ENCODE results near the gene CREG1. TPM values are rescaled to one million over a fixed set of nuclear protein-coding genes. Genes with fewer than 3 reads are reported as not detected.
"Not testable (repeated sequence)": the region's sequence is repeated elsewhere in the genome, so short reads cannot be mapped to it uniquely, and the experiment has no call there.

Gene CREG1
- total and polyA plus RNA-seq, 4 donors, result 86.8 to 123 (median 95.8) TPM

DNA sequence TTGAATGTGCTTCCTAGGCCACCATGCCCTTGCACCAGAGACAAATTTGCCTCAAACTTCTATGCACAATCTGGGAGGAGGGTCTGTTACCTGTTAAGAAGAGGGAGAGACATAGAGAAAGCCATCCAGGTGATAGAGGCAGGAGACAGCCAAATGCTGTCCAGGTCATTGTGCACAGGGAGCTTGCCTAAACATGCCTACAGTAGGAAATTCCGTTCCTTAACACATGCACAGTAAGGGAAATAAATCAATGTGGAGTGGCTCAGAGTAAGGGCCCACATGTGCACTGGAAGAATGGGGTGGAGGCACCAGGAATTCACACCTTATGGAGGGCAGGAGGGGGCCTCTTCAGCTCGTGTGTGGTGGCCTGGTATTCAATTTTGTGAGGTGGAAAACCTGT, 19.5 kb upstream of the CREG1 start:
- Histone ChIP-seq H3K4me1 (ENCODE audit: control insufficient read depth in 4 of 4, insufficient read depth in 4 of 4, low read length in 3 of 4) (no peaks in the 10 kb centered on the region), H3K9me3 (ENCODE audit: control insufficient read depth in 4 of 4, low read length in 3 of 4) (peaks cover 0 to 5% (median 1%) of the 10 kb centered on the region in 4 donors), H3K27ac (ENCODE audit: low read depth in 1 of 2, low read length in 2 of 2) (no peak overlapping the region), H3K27me3 (ENCODE audit: control insufficient read depth in 4 of 4, insufficient read depth in 4 of 4, low read length in 3 of 4) (no peaks in the 10 kb centered on the region), H3K4me3 (ENCODE audit: low read depth in 1 of 3, low read length in 3 of 3) (no peak overlapping the region), H3K9ac (ENCODE audit: low read depth in 1 of 2, low read length in 2 of 2) (no peak overlapping the region), H3K36me3 (ENCODE audit: control insufficient read depth in 4 of 4, insufficient read depth in 3 of 4, low read depth in 1 of 4, low read length in 3 of 4) (no peaks in the 10 kb centered on the region)
- 59% methylated on average over 2 of the region's 2 CpGs for WGBS
- no peak for TF ChIP-seq NR2F2 (IDR thresholded peaks at IDR 0.05)
- TF ChIP-seq RXRA (IDR thresholded peaks at IDR 0.05), result no peak
- TF ChIP-seq YY1 (IDR thresholded peaks at IDR 0.05), result no peak
- TF ChIP-seq, protein P1, sequence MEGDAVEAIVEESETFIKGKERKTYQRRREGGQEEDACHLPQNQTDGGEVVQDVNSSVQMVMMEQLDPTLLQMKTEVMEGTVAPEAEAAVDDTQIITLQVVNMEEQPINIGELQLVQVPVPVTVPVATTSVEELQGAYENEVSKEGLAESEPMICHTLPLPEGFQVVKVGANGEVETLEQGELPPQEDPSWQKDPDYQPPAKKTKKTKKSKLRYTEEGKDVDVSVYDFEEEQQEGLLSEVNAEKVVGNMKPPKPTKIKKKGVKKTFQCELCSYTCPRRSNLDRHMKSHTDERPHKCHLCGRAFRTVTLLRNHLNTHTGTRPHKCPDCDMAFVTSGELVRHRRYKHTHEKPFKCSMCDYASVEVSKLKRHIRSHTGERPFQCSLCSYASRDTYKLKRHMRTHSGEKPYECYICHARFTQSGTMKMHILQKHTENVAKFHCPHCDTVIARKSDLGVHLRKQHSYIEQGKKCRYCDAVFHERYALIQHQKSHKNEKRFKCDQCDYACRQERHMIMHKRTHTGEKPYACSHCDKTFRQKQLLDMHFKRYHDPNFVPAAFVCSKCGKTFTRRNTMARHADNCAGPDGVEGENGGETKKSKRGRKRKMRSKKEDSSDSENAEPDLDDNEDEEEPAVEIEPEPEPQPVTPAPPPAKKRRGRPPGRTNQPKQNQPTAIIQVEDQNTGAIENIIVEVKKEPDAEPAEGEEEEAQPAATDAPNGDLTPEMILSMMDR (IDR thresholded peaks at IDR 0.05; ENCODE audit: low read depth, low read length, missing input control), result no peak
- TF ChIP-seq TAF1 (conservative IDR thresholded peaks at IDR 0.05), result no peak
- no peak for TF ChIP-seq SP1 (IDR thresholded peaks at IDR 0.05)
- TF ChIP-seq HNF4G (IDR thresholded peaks at IDR 0.05), result no peak
- TF ChIP-seq JUND (IDR thresholded peaks at IDR 0.05), result no peak
- TF ChIP-seq EGR1 (IDR thresholded peaks at IDR 0.05; ENCODE audit: low read depth in 2 of 2), result no peak
- no peak for TF ChIP-seq GABPA (IDR thresholded peaks at IDR 0.05 in 1 of 2, conservative IDR thresholded peaks at IDR 0.05 in 1 of 2)
- TF ChIP-seq, protein P2, sequence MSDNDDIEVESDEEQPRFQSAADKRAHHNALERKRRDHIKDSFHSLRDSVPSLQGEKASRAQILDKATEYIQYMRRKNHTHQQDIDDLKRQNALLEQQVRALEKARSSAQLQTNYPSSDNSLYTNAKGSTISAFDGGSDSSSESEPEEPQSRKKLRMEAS (IDR thresholded peaks at IDR 0.05), result no peak
- TF ChIP-seq FOXA1 (IDR thresholded peaks at IDR 0.05), result no peak
- TF ChIP-seq, protein P3, sequence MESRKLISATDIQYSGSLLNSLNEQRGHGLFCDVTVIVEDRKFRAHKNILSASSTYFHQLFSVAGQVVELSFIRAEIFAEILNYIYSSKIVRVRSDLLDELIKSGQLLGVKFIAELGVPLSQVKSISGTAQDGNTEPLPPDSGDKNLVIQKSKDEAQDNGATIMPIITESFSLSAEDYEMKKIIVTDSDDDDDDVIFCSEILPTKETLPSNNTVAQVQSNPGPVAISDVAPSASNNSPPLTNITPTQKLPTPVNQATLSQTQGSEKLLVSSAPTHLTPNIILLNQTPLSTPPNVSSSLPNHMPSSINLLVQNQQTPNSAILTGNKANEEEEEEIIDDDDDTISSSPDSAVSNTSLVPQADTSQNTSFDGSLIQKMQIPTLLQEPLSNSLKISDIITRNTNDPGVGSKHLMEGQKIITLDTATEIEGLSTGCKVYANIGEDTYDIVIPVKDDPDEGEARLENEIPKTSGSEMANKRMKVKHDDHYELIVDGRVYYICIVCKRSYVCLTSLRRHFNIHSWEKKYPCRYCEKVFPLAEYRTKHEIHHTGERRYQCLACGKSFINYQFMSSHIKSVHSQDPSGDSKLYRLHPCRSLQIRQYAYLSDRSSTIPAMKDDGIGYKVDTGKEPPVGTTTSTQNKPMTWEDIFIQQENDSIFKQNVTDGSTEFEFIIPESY (IDR thresholded peaks at IDR 0.05), result no peak
- DNase-seq (ENCODE audit: low spot score), result no peak

DNA sequence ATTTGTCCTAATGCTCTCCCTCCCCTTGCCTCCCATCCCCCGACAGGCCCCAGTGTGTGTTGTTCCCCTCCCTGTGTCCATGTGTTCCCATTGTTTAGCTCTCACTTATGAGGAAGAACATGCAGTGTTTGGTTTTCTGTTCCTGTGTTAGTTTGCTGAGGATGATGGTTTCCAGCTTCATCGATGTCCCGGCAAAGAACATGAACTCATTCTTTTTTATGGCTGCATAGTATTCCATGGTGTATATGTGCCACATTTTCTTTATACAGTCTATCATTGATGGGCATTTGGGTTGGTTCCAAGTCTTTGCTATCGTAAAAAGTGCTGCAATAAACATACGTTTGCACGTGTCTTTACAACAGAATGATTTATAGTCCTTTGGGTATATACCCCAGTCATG, 17.1 kb upstream of the CREG1 start:
- H3K4me3 ChIP-seq (ENCODE audit: low read depth in 1 of 3, low read length in 3 of 3); H3K27ac ChIP-seq (ENCODE audit: low read depth in 1 of 2, low read length in 2 of 2); DNase-seq (ENCODE audit: low spot score); H3K27me3 ChIP-seq (ENCODE audit: control insufficient read depth in 4 of 4, insufficient read depth in 4 of 4, low read length in 3 of 4); H3K9ac ChIP-seq (ENCODE audit: low read depth in 1 of 2, low read length in 2 of 2); H3K9me3 ChIP-seq (ENCODE audit: control insufficient read depth in 4 of 4, low read length in 3 of 4); H3K36me3 ChIP-seq (ENCODE audit: control insufficient read depth in 4 of 4, insufficient read depth in 3 of 4, low read depth in 1 of 4, low read length in 3 of 4); H3K4me1 ChIP-seq (ENCODE audit: control insufficient read depth in 4 of 4, insufficient read depth in 4 of 4, low read length in 3 of 4): not testable (repeated sequence)
- WGBS, result 87% methylated on average over 6 of the region's 6 CpGs

DNA sequence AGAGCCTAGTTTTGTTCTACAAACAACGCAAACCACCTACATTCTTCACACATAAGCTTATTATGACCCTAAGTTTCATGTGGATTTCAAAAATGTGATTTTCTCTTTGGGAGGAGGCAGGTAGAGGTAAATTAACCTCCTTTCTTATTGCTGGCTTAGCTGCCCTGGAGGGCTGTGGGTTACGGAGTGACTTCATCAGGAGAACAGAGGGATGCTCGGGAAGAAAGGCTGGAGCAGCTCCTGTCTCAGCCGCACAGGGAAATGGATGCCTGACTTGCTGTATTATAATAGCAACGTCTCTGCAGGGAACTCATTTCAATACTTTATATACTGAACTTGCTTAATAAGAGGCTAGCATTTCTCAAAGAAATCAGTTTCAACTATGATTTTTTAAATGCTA, 14.1 kb upstream of the CREG1 start:
- Histone ChIP-seq H3K27me3 (ENCODE audit: control insufficient read depth in 4 of 4, insufficient read depth in 4 of 4, low read length in 3 of 4) (no peaks in the 10 kb centered on the region), H3K9ac (ENCODE audit: low read depth in 1 of 2, low read length in 2 of 2) (no peak overlapping the region), H3K4me1 (ENCODE audit: control insufficient read depth in 4 of 4, insufficient read depth in 4 of 4, low read length in 3 of 4) (no peaks in the 10 kb centered on the region), H3K36me3 (ENCODE audit: control insufficient read depth in 4 of 4, insufficient read depth in 3 of 4, low read depth in 1 of 4, low read length in 3 of 4) (no peaks in the 10 kb centered on the region), H3K9me3 (ENCODE audit: control insufficient read depth in 4 of 4, low read length in 3 of 4) (no peaks in the 10 kb centered on the region), H3K4me3 (ENCODE audit: low read depth in 1 of 3, low read length in 3 of 3) (no peak overlapping the region), H3K27ac (ENCODE audit: low read depth in 1 of 2, low read length in 2 of 2) (no peak overlapping the region)
- TF ChIP-seq RAD21 (IDR thresholded peaks at IDR 0.05), result no peak
- TF ChIP-seq NR2F2 (IDR thresholded peaks at IDR 0.05), result no peak
- TF ChIP-seq GABPA (IDR thresholded peaks at IDR 0.05 in 1 of 2, conservative IDR thresholded peaks at IDR 0.05 in 1 of 2), result no peak
- TF ChIP-seq, protein P1 (IDR thresholded peaks at IDR 0.05; ENCODE audit: low read depth, low read length, missing input control), result no peak
- TF ChIP-seq SP1 (IDR thresholded peaks at IDR 0.05), result no peak
- TF ChIP-seq JUND (IDR thresholded peaks at IDR 0.05), result no peak
- no peak for TF ChIP-seq RXRA (IDR thresholded peaks at IDR 0.05)
- TF ChIP-seq, protein P2 (IDR thresholded peaks at IDR 0.05), result no peak
- TF ChIP-seq EGR1 (IDR thresholded peaks at IDR 0.05; ENCODE audit: low read depth in 2 of 2), result no peak
- no peak for TF ChIP-seq HNF4G (IDR thresholded peaks at IDR 0.05)
- no peak for DNase-seq (ENCODE audit: low spot score)
- WGBS, result 86% methylated on average over 5 of the region's 5 CpGs

All from liver (tissue), 9 donors.